ENCODE data around the gene PIF1. TPM values are rescaled to one million over a fixed set of nuclear protein-coding genes. Genes with fewer than 3 reads are reported as not detected.

PIF1 gene
- total RNA-seq, 1 donor from 2014 or later: 1.7 TPM

GRCh38 chr15:64792282-64792681 lies 33.2 kb downstream of the PIF1 start:
- DNase-seq (ENCODE audit: low read depth) (peak; percentile 3), FAIRE-seq (no peak)
- Mint-ChIP-seq H3K9me3 (ENCODE audit: unreplicated experiment) (no peaks in the 10 kb centered on the region), H3K4me1 (ENCODE audit: low read depth, unreplicated experiment) (no peaks in the 10 kb centered on the region), H3K27me3 (ENCODE audit: low read depth, unreplicated experiment) (no peaks in the 10 kb centered on the region), H3K36me3 (ENCODE audit: low read depth, unreplicated experiment) (no peaks in the 10 kb centered on the region), H3K27ac (ENCODE audit: unreplicated experiment) (peak overlapping the region; percentile 53), H3K4me3 (ENCODE audit: unreplicated experiment) (no peak overlapping the region)
- Histone ChIP-seq H3K9ac (ENCODE audit: low read length) (no peak overlapping the region), H3K27ac (ENCODE audit: low read depth, low read length) (no peak overlapping the region), H3K4me2 (ENCODE audit: low read length) (no peak overlapping the region), H3K36me3 (ENCODE audit: insufficient read depth, low read length) (no peaks in the 10 kb centered on the region), H3K4me3 (ENCODE audit: insufficient read depth, low read depth, low read length) (no peak overlapping the region), H3K27me3 (ENCODE audit: insufficient read depth, low read length) (no peaks in the 10 kb centered on the region), H3K4me1 (ENCODE audit: insufficient read depth, low read length) (no peaks in the 10 kb centered on the region), H3K79me2 (ENCODE audit: insufficient read depth, low read length) (no peaks in the 10 kb centered on the region), H4K20me1 (ENCODE audit: insufficient read depth, low read length) (no peaks in the 10 kb centered on the region), H2AFZ (ENCODE audit: low read depth, low read length) (no peak overlapping the region), H3K9me3 (ENCODE audit: insufficient read depth, low read depth, low read length) (no peaks in the 10 kb centered on the region)
- TF ChIP-seq, protein P1, sequence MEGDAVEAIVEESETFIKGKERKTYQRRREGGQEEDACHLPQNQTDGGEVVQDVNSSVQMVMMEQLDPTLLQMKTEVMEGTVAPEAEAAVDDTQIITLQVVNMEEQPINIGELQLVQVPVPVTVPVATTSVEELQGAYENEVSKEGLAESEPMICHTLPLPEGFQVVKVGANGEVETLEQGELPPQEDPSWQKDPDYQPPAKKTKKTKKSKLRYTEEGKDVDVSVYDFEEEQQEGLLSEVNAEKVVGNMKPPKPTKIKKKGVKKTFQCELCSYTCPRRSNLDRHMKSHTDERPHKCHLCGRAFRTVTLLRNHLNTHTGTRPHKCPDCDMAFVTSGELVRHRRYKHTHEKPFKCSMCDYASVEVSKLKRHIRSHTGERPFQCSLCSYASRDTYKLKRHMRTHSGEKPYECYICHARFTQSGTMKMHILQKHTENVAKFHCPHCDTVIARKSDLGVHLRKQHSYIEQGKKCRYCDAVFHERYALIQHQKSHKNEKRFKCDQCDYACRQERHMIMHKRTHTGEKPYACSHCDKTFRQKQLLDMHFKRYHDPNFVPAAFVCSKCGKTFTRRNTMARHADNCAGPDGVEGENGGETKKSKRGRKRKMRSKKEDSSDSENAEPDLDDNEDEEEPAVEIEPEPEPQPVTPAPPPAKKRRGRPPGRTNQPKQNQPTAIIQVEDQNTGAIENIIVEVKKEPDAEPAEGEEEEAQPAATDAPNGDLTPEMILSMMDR (IDR thresholded peaks at IDR 0.05; ENCODE audit: insufficient read depth, low read depth, low read length): no peak
- no peak for TF ChIP-seq EZH2 (IDR thresholded peaks at IDR 0.05; ENCODE audit: insufficient read depth, low read length)

DNA sequence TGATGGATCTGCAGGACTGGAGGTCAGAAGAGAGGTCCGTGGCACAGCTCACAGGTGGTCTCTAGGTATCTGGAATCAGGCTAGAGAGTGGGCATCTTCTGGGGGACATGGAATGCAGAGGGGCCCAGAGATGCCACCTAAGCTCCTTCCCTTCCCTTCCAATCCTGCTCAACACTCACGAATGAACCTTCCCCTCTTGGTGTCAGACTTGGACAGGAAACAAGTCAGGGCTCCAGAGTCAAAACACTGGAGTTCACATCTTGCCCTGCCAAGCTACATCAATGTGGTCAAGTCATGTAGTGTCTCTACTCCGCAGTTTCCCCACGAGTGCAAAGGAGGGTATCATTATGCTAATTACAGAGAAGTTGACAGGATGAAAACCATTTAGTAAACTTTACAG lies 34.0 kb downstream of the PIF1 start:
- Histone ChIP-seq H3K4me3 (ENCODE audit: insufficient read depth, low read depth, low read length) (no peak overlapping the region), H3K79me2 (ENCODE audit: insufficient read depth, low read length) (no peaks in the 10 kb centered on the region), H3K9me3 (ENCODE audit: insufficient read depth, low read depth, low read length) (no peaks in the 10 kb centered on the region), H3K27me3 (ENCODE audit: insufficient read depth, low read length) (no peaks in the 10 kb centered on the region), H3K4me1 (ENCODE audit: insufficient read depth, low read length) (no peaks in the 10 kb centered on the region), H3K9ac (ENCODE audit: low read length) (no peak overlapping the region), H3K4me2 (ENCODE audit: low read length) (no peak overlapping the region), H3K27ac (ENCODE audit: low read depth, low read length) (no peak overlapping the region), H4K20me1 (ENCODE audit: insufficient read depth, low read length) (no peaks in the 10 kb centered on the region), H3K36me3 (ENCODE audit: insufficient read depth, low read length) (no peaks in the 10 kb centered on the region), H2AFZ (ENCODE audit: low read depth, low read length) (no peak overlapping the region)
- FAIRE-seq (no peak), DNase-seq (ENCODE audit: low read depth) (no peak)
- Mint-ChIP-seq H3K27me3 (ENCODE audit: low read depth, unreplicated experiment) (no peaks in the 10 kb centered on the region), H3K27ac (ENCODE audit: unreplicated experiment) (no peak overlapping the region), H3K9me3 (ENCODE audit: unreplicated experiment) (no peaks in the 10 kb centered on the region), H3K36me3 (ENCODE audit: low read depth, unreplicated experiment) (no peaks in the 10 kb centered on the region), H3K4me1 (ENCODE audit: low read depth, unreplicated experiment) (no peaks in the 10 kb centered on the region), H3K4me3 (ENCODE audit: unreplicated experiment) (no peak overlapping the region)
- TF ChIP-seq, protein P1 (IDR thresholded peaks at IDR 0.05; ENCODE audit: insufficient read depth, low read depth, low read length): no peak
- TF ChIP-seq EZH2 (IDR thresholded peaks at IDR 0.05; ENCODE audit: insufficient read depth, low read length): no peak

DNA sequence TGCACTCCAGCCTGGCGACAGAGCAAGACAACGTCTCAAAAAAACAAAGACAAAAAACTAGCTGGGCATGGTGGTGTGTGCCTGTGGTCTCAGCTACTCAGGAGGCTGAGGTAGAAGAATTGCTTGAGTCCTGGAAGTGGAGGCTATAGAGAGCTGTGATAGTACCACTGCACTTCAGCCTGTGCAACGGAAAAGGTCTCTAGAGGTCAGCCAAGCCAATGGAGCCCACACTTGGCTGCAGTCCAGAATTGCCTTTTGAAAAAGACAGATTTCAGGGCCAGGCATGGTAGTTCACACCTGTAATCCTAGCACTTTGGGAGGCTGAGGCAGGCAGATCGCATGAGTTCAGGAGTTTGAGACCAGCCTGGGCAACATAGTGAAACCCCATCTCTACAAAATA lies 41.7 kb downstream of the PIF1 start:
- Histone ChIP-seq H3K9ac (ENCODE audit: low read length) (no peak overlapping the region), H2AFZ (ENCODE audit: low read depth, low read length) (no peak overlapping the region), H3K4me2 (ENCODE audit: low read length) (no peak overlapping the region), H4K20me1 (ENCODE audit: insufficient read depth, low read length) (no peaks in the 10 kb centered on the region), H3K4me3 (ENCODE audit: insufficient read depth, low read depth, low read length) (no peak overlapping the region), H3K9me3 (ENCODE audit: insufficient read depth, low read depth, low read length) (no peaks in the 10 kb centered on the region), H3K36me3 (ENCODE audit: insufficient read depth, low read length) (no peaks in the 10 kb centered on the region), H3K27me3 (ENCODE audit: insufficient read depth, low read length) (no peaks in the 10 kb centered on the region), H3K79me2 (ENCODE audit: insufficient read depth, low read length) (no peaks in the 10 kb centered on the region), H3K4me1 (ENCODE audit: insufficient read depth, low read length) (no peaks in the 10 kb centered on the region), H3K27ac (ENCODE audit: low read depth, low read length) (no peak overlapping the region)
- Mint-ChIP-seq H3K9me3 (ENCODE audit: unreplicated experiment) (no peaks in the 10 kb centered on the region), H3K4me1 (ENCODE audit: low read depth, unreplicated experiment) (no peaks in the 10 kb centered on the region), H3K4me3 (ENCODE audit: unreplicated experiment) (no peak overlapping the region), H3K27ac (ENCODE audit: unreplicated experiment) (no peak overlapping the region), H3K27me3 (ENCODE audit: low read depth, unreplicated experiment) (peaks cover 14% of the 10 kb centered on the region), H3K36me3 (ENCODE audit: low read depth, unreplicated experiment) (no peaks in the 10 kb centered on the region)
- DNase-seq (ENCODE audit: low read depth) (no peak), FAIRE-seq (no peak)
- TF ChIP-seq EZH2 (IDR thresholded peaks at IDR 0.05; ENCODE audit: insufficient read depth, low read length): no peak
- TF ChIP-seq, protein P1 (IDR thresholded peaks at IDR 0.05; ENCODE audit: insufficient read depth, low read depth, low read length): no peak

Measured in astrocyte (in vitro differentiated cells and primary cell).